Brain microvascular endothelial cell (primary cell): ENCODE results near the gene DAB1.

Experiments
- DNase-seq: peaks from one replicate; pipeline ENCODE4 v3.0.0-alpha.2; 2020
- H3K27ac ChIP-seq: fragments of 250-450 bp; sonication (Bioruptor Pico); 2 replicates; pipeline ENCODE4 v1.5.1; 2020; ENCODE audit warnings: mild to moderate bottlenecking, moderate library complexity
- H3K27me3 ChIP-seq: fragments of 250-450 bp; sonication (Bioruptor Pico); replicated peaks from 2 replicates; pipeline ENCODE4 v1.5.1; 2020; ENCODE audit warnings: mild to moderate bottlenecking
- H3K36me3 ChIP-seq: fragments of 250-450 bp; sonication (Bioruptor Pico); replicated peaks from 2 replicates; pipeline ENCODE4 v1.5.1; 2020; ENCODE audit warnings: mild to moderate bottlenecking
- H3K4me3 ChIP-seq: 2 replicates; pipeline ENCODE4 v1.5.1; 2011; ENCODE audit warnings: low read depth, mild to moderate bottlenecking, control low read depth, low read length, moderate library complexity
- in situ Hi-C: cut with HindIII; loops from 2 replicates; pipeline ENCODE4 v1.10.0; 2017; ENCODE audit warnings: low sequenced_read_pairs, low pct_ligation_motif_present
- TF ChIP-seq, protein P1 (sequence below): IDR thresholded peaks from 2 replicates; pipeline ENCODE4 v1.5.1; 2011; ENCODE audit warnings: low read depth, mild to moderate bottlenecking, moderate library complexity, low read length, control low read depth, inconsistent platforms; ENCODE audit errors: missing control alignments

The DAB1 gene

DNA sequence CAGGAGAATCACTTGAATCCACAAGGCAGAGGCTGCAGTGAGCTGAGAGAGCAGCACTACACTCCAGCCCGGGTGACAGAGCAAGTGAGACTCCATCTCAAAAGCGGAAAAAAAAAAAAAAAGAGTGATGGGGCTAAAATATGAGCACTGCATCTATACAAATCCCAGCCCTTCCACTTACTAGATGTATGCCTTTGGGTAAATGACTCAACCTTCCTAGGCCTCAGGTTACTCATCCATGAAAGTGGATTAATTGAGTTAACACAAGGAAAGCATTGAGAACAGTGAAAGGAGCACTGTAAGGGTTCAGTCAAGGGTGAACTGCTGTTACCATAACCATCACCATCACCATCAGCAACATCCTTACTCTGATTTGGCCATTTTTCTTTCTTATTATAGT lies 231.6 kb downstream of the DAB1 start:
- no peak overlapping the region for H3K4me3 ChIP-seq
- in situ Hi-C loops: no loop called here
- no peak overlapping the region for H3K27ac ChIP-seq
- DNase-seq: no peak
- no peaks in the 10 kb centered on the region for H3K27me3 ChIP-seq
- H3K36me3 ChIP-seq: no peaks in the 10 kb centered on the region
- TF ChIP-seq, protein P1, sequence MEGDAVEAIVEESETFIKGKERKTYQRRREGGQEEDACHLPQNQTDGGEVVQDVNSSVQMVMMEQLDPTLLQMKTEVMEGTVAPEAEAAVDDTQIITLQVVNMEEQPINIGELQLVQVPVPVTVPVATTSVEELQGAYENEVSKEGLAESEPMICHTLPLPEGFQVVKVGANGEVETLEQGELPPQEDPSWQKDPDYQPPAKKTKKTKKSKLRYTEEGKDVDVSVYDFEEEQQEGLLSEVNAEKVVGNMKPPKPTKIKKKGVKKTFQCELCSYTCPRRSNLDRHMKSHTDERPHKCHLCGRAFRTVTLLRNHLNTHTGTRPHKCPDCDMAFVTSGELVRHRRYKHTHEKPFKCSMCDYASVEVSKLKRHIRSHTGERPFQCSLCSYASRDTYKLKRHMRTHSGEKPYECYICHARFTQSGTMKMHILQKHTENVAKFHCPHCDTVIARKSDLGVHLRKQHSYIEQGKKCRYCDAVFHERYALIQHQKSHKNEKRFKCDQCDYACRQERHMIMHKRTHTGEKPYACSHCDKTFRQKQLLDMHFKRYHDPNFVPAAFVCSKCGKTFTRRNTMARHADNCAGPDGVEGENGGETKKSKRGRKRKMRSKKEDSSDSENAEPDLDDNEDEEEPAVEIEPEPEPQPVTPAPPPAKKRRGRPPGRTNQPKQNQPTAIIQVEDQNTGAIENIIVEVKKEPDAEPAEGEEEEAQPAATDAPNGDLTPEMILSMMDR: no peak

DNA sequence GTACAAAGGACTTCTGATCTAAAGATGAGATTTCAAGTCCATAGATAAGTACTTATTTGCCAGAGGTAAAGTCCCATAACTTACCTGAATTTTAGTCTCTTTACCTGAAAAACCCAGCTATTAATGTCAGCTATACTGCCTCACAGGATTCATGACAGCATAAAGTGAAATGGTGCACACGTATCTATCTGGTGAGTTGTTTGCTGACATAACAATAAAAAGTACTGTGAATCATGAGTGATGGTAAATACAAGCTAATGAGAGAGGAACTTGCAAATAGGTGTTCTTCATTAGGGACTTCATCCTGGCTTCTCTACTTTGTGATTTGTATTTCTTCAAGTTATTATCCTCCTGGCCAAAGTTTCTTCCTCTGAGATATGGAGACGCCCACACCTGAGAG lies 233.0 kb downstream of the DAB1 start:
- no peaks in the 10 kb centered on the region for H3K27me3 ChIP-seq
- no peak overlapping the region for H3K4me3 ChIP-seq
- H3K36me3 ChIP-seq: no peaks in the 10 kb centered on the region
- no peak overlapping the region for H3K27ac ChIP-seq
- in situ Hi-C loops: no loop called here
- DNase-seq: no peak
- TF ChIP-seq, protein P1: no peak

DNA sequence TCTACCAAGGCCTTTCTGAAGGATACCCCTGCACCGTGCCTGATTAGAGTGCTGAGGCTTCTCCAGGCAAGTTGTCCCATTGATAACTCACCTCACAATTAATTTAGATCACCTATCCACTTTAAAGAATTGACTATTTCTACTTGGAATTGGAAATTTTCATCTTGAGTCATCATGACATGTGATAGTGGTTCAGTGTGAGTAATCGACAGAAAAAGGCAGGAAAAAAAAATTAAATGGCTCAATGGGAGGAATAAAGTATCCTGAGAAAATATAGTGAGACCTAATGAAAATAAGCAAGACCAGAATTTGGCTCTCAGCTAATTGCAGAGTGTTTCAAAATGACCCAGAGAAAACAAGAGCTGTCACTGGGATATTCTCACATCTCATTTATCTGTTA lies 235.7 kb downstream of the DAB1 start:
- no peak overlapping the region for H3K4me3 ChIP-seq
- no peak for DNase-seq
- TF ChIP-seq, protein P1: no peak
- in situ Hi-C loops: no loop called here
- no peaks in the 10 kb centered on the region for H3K36me3 ChIP-seq
- no peak overlapping the region for H3K27ac ChIP-seq
- H3K27me3 ChIP-seq: no peaks in the 10 kb centered on the region

DNA sequence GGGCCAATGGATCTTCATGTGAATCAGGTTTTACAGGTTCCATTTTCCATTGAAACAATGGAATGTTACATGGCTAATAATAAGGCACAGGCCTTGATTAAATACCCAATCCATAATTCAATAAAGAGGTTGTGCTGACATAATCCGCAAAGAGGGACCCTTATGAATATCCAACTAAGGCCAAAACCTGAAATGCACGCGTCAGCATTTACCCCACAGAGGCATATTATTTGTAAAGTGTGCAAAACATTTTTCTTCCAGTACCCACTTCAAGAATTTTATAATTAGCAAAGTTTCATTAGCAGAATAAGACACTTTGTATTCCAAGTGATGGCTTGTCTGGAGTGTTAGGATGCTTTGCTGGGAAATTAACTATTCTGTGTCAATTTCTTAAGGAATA lies 237.4 kb downstream of the DAB1 start:
- in situ Hi-C loops: no loop called here
- no peaks in the 10 kb centered on the region for H3K36me3 ChIP-seq
- H3K27ac ChIP-seq: no peak overlapping the region
- no peak overlapping the region for H3K4me3 ChIP-seq
- TF ChIP-seq, protein P1: no peak
- no peak for DNase-seq
- H3K27me3 ChIP-seq: no peaks in the 10 kb centered on the region

DNA sequence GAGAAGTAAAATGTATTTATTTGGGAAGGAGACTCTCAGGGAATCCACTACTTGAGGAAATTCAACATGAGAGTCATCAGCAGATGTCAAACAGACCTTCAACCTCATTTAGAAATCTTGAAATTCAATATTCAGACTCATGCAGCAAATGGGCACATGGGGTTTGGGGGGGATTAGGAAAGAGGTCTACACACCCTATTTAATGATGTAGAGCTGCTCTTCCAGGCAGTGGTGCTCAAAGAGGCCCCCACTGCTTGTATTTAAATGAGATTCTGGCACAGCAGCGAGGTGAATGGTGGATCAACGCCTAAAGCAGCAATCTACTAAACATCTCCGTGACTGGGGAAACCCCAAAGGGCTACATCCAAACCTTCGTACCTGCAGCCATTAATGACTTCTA lies 244.9 kb downstream of the DAB1 start:
- Histone ChIP-seq H3K27me3 (no peaks in the 10 kb centered on the region), H3K27ac (no peak overlapping the region), H3K36me3 (no peaks in the 10 kb centered on the region), H3K4me3 (no peak overlapping the region)
- DNase-seq: no peak
- TF ChIP-seq, protein P1: no peak
- in situ Hi-C loops: no loop called here

DNA sequence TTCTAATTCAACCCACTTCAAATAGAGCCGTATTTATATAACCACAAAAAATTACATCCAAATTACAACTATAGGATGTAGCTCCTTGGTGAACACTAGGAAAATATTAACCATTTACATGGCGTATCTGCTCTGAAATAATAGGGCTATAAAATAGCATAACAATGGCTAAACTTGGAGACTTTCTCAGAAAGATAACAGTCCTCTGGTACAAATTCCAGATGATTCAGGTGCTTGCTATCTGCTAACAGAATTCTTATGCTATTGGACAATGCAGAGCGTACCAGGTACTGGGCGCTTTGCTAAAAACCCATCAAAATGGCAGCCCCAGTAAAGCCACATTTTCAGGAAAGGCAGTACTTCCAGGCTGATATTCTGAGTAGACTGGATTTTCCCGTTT lies 248.4 kb downstream of the DAB1 start:
- TF ChIP-seq, protein P1: no peak
- H3K4me3 ChIP-seq: no peak overlapping the region
- no peaks in the 10 kb centered on the region for H3K27me3 ChIP-seq
- H3K27ac ChIP-seq: no peak overlapping the region
- in situ Hi-C loops: no loop called here
- DNase-seq: no peak
- H3K36me3 ChIP-seq: no peaks in the 10 kb centered on the region
